ENCODE measurements around the gene CFL1. TPM values are rescaled to one million over a fixed set of nuclear protein-coding genes. Genes with fewer than 3 reads are reported as not detected.

CFL1 gene
- total and polyA plus RNA-seq, 2 of the 8 experiments (the other 6 are each of a cell fraction or from before 2014, with no cell fraction given) = 1,252 to 1,365 TPM

- no peak for FAIRE-seq
- POLR2A ChIA-PET (ENCODE audit: partially characterized antibody) = interaction anchor here (38.3 to 39.7 kb wide), 2 partner anchors 9 to 10 kb away, joined by 1071 read pairs; partner anchors contain the start of genes CCDC85B, CFL1, CTSW and EFEMP2
- H2BK12ac ChIP-seq (ENCODE audit: low read depth, low read length) = no peak overlapping the region
- no peak for DNase-seq (ENCODE audit: low read depth in 1 of 2, low spot score in 2 of 2)
- no peak overlapping the region for H2BK20ac ChIP-seq (ENCODE audit: low read length)
- H3K27ac ChIP-seq (ENCODE audit: low read depth, low read length) = no peak overlapping the region
- peaks cover 0 to 10% (median 7%) of the 10 kb centered on the region in 4 experiments; a peak in 5 of 7 replicates for H3K4me1 ChIP-seq (replicated peaks in 1 of 4; ENCODE audit: control insufficient read depth in 3 of 4, insufficient read depth in 4 of 4, low read length in 3 of 4)
- no peak overlapping the region for H2BK15ac ChIP-seq (ENCODE audit: low read length)
- no peak overlapping the region for H4K91ac ChIP-seq (replicated peaks; ENCODE audit: insufficient read length, low read length)
- H4K5ac ChIP-seq (ENCODE audit: insufficient read length, low read depth, low read length) = no peak overlapping the region
- H3K9me3 ChIP-seq (ENCODE audit: insufficient read depth in 2 of 2, low read depth in 1 of 2, low read length in 1 of 2) = no peaks in the 10 kb centered on the region
- H3K9ac ChIP-seq (replicated peaks in 1 of 4; ENCODE audit: extremely low read depth in 1 of 4, low read depth in 3 of 4, low read length in 3 of 4) = no peak overlapping the region
- no peak overlapping the region for H4K8ac ChIP-seq (ENCODE audit: extremely low read depth, insufficient read depth, low read length)
- no peak overlapping the region for H3K23ac ChIP-seq (ENCODE audit: insufficient read length)
- peaks cover 0 to 5% of the 10 kb centered on the region in 2 experiments; a peak in 1 of 4 replicates for H3K79me2 ChIP-seq (ENCODE audit: control insufficient read depth in 1 of 2, insufficient read depth in 2 of 2, low read length in 2 of 2)
- no peak overlapping the region for H3K56ac ChIP-seq (replicated peaks; ENCODE audit: insufficient read length, low read depth, low read length)
- peaks cover 5 to 17% (median 14%) of the 10 kb centered on the region in 4 experiments for H3K36me3 ChIP-seq (ENCODE audit: control insufficient read depth in 2 of 4, insufficient read depth in 4 of 4, low read length in 3 of 4)
- no peak overlapping the region for H3K4ac ChIP-seq (replicated peaks; ENCODE audit: insufficient read length, low read depth, low read length)
- H4K20me1 ChIP-seq (replicated peaks in 1 of 2; ENCODE audit: control insufficient read depth in 1 of 2, insufficient read depth in 2 of 2, low read length in 2 of 2) = no peaks in the 10 kb centered on the region
- H3K23me2 ChIP-seq (ENCODE audit: low read depth, low read length) = peaks cover 16% of the 10 kb centered on the region
- H2AFZ ChIP-seq (ENCODE audit: low read length) = no peak overlapping the region
- no peak overlapping the region for H2BK5ac ChIP-seq (ENCODE audit: low read depth, low read length)
- CTCF ChIA-PET (ENCODE audit: partially characterized antibody) = interaction anchor here (7.9 to 9.9 kb wide), 2 partner anchors 15 to 23 kb away, joined by 98 to 191 read pairs; partner anchors contain the start of genes CCDC85B and FIBP
- no peaks in the 10 kb centered on the region; the same call in 1 of the 2 replicates for H3K79me1 ChIP-seq (ENCODE audit: low read depth, low read length)
- H3K27me3 ChIP-seq (replicated peaks in 1 of 4; ENCODE audit: control insufficient read depth in 3 of 4, extremely low read depth in 1 of 4, insufficient read depth in 3 of 4, low read length in 3 of 4) = peaks cover 0 to 10% (median 2%) of the 10 kb centered on the region in 4 experiments; a peak in 3 of 7 replicates
- no peak overlapping the region for H2BK120ac ChIP-seq (replicated peaks; ENCODE audit: low read depth, low read length)
- H2AK5ac ChIP-seq (ENCODE audit: low read depth, low read length) = no peak overlapping the region
- WGBS, 2 experiments (ENCODE audit: extremely low coverage in 1 of 2, insufficient coverage in 1 of 2, insufficient read length in 1 of 2, insufficient replicate concordance in 2 of 2, low coverage in 1 of 2, low lambda C conversion rate in 2 of 2, missing lambda C conversion rate in 1 of 2) = 88% methylated on average over 18 of the region's 18 CpGs; no CpG with 5 or more reads in 1 of the 2 experiments
- no peak overlapping the region for H3K4me3 ChIP-seq (ENCODE audit: extremely low read depth in 1 of 4, insufficient read depth in 2 of 4, low read depth in 3 of 4, low read length in 4 of 4)
- no peak overlapping the region for H3K14ac ChIP-seq (ENCODE audit: insufficient read length)
- no peak overlapping the region for H3K4me2 ChIP-seq (ENCODE audit: insufficient read depth in 1 of 2, low read depth in 2 of 2, low read length in 2 of 2)
- no peak overlapping the region for H3K18ac ChIP-seq (ENCODE audit: extremely low read depth, low read length)
- TF ChIP-seq SAP30 (IDR thresholded peaks at IDR 0.05; ENCODE audit: insufficient read depth, insufficient replicate concordance, low read length) (no peak), NRF1 (IDR thresholded peaks at IDR 0.05; ENCODE audit: low read depth, low read length) (no peak), RAD21 (IDR thresholded peaks at IDR 0.05 in 1 of 2, conservative IDR thresholded peaks at IDR 0.05 in 1 of 2; ENCODE audit: low read depth in 2 of 2, low read length in 2 of 2) (no peak), NANOG (IDR thresholded peaks at IDR 0.05; ENCODE audit: insufficient read depth, low read depth, low read length, poor library complexity, severe bottlenecking) (no peak)
Measured at GRCh38 chr11:65864706-65865471, 6.9 kb upstream of the CFL1 start.

Measured in H1 (cell line).